ENCODE results near the gene LRRC47. TPM values are rescaled to one million over a fixed set of nuclear protein-coding genes. Genes with fewer than 3 reads are reported as not detected.

The LRRC47 gene
- total RNA-seq, 1 donor from 2014 or later: 38.9 TPM

DNA sequence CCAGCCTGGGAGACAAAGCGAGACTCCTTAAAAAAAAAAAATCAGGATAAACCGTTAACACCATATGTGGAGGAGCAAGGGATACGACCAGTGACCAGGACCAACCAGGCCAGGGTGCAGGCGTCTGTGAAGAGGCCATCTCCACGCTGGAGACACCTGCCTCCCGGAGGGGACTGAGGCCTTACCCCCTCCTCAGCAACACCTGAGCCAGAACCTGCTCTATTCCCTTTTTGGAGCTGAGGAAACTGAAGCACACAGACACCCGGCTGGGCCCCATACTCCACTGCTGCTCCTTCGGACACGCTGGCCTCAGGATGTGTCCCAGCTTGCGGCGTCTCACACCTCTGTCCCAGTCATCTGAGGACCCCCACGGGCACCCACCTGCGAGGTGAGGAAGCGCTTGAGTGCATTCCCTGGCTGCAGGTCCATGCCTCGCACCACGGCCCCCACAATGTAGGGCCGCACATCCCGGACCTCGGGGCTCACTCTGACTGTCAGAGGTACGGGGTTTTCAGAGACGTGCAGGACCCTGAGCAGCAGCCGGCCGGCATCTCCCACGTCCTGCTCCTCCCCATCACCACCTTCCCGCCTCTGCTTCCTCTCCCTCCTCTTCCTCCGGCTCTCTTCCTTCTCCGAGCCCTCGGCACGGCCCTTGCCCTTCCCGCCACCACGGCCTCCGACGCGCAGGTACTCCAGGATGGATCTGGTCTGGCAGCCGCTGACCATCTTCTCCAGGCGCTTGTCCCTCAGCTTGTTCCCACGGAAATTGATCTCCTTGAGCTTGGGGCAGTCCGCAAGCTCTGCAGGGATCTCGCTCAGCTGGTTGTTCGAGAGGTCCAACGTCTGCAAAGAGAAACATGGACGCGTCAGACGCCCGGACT lies 9.6 kb downstream of the LRRC47 start:
- TF ChIP-seq, protein P1, sequence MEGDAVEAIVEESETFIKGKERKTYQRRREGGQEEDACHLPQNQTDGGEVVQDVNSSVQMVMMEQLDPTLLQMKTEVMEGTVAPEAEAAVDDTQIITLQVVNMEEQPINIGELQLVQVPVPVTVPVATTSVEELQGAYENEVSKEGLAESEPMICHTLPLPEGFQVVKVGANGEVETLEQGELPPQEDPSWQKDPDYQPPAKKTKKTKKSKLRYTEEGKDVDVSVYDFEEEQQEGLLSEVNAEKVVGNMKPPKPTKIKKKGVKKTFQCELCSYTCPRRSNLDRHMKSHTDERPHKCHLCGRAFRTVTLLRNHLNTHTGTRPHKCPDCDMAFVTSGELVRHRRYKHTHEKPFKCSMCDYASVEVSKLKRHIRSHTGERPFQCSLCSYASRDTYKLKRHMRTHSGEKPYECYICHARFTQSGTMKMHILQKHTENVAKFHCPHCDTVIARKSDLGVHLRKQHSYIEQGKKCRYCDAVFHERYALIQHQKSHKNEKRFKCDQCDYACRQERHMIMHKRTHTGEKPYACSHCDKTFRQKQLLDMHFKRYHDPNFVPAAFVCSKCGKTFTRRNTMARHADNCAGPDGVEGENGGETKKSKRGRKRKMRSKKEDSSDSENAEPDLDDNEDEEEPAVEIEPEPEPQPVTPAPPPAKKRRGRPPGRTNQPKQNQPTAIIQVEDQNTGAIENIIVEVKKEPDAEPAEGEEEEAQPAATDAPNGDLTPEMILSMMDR (conservative IDR thresholded peaks at IDR 0.05; ENCODE audit: low read depth, low read length): no peak
- DNase-seq (ENCODE audit: low read depth): no peak
- no peak overlapping the region for H3K4me3 ChIP-seq (ENCODE audit: low read depth, low read length)

DNA sequence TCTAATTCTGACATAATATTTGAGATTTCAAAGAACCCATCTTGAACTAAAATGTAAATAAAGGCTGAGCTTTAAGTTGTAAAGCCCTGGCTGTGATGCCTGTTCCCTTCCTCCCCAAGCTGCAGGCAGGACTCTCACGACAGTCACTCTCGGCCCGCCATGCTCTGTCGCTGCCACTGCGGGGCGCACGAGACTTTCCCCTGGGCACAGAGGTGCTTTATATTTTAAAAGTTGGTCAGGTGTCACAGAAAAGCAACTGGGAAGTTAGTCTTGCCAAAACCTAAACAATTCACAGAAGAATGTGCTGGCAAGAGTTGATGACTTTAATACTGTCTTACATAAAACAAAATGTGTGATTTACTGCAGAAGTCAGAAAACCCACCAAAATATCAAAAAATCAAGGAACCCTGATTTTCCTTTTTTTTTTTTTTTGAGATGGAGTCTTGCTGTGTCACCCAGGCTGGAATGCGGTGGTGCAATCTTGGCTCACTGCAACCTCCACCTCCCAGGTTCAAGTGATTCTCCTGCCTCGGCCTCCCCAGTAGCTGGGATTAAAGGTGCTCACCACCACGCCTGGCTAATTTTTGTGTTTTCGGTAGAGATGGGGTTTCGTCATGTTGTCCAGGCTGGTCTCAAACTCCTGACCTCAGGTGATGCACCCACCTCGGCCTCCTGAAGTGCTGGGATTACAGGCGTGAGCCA lies 10.7 kb downstream of the LRRC47 start:
- TF ChIP-seq, protein P1 (conservative IDR thresholded peaks at IDR 0.05; ENCODE audit: low read depth, low read length): peak; percentile 66
- no peak for DNase-seq (ENCODE audit: low read depth)
- H3K4me3 ChIP-seq (ENCODE audit: low read depth, low read length): no peak overlapping the region

DNA sequence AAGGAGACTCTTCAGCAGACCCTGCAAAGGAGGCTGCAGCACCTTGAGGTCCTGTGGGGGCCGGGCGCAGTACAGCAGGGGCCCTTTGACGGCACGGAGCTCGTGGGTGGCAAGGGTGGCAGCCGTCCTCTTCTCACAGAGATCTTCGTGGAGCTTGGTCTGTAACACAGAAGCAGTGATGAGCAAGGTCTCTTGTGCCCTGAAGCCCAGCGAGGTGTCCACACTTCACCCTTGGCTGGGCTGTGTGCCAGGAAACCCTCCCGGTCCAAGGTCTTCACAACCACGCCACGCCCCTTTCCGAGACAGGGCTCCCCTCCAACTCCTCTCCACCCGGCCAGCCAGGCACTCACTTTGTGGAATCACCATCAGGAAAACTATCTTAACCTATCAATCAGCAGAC lies 11.3 kb downstream of the LRRC47 start:
- TF ChIP-seq, protein P1 (conservative IDR thresholded peaks at IDR 0.05; ENCODE audit: low read depth, low read length): no peak
- no peak overlapping the region for H3K4me3 ChIP-seq (ENCODE audit: low read depth, low read length)
- no peak for DNase-seq (ENCODE audit: low read depth)

DNA sequence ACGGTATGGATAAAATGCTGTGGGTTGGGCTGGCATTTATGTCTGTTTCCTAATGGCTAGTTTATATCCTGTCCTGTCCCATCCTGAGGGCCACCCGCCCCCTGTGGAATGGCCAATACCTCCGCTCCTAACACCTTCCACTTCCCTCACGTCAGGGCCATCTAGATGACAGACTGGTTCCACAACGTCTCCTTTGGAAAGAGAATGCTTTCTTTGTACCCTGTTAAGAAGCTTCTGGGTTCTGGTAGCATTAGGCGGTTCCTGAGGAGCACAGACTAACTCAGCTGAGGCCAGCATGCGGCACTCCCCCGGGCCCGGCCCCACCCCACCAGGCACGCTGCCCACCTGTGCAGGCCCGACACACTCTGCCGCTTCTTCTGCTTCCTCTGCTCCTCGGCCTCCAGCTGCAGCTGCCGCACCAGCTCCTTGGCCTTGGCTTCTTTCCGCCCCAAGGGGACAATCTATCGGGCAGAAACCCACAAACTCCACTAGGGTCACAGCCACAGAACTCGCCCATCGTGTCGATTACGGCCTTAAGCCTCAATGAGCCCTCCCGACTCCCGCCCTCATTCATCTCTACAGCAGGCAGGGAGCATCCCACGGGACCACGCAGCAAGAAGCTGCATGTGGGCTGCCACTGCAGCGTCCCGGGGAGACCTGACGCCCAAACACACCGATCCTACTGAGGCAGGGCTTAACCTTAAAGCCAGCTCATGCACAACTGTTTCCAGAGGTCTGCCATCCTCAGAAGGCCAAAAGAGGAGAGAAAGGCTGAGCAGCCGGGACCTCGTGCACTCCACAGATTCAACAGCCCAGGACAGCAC lies 12.4 kb downstream of the LRRC47 start:
- TF ChIP-seq, protein P1 (conservative IDR thresholded peaks at IDR 0.05; ENCODE audit: low read depth, low read length): no peak
- no peak overlapping the region for H3K4me3 ChIP-seq (ENCODE audit: low read depth, low read length)
- no peak for DNase-seq (ENCODE audit: low read depth)

DNA sequence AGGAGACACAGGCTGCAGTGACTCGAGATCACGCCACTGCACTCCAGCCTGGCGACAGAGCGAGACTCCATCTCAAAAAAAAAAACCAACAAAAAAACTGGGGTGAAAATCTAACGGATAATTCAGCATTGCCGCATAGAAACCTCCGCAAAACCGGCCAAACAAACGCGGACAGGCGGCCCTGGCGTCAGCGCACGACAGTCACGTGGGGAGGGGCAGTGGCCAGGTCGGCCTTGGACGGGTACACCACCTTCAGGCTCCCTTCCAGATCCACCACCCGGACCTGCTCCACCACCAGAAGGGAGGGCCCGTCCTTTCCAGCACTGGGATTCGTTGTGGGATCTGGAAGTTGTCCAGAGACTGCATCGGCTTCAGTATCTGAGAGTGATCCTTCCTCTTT lies 15.4 kb downstream of the LRRC47 start:
- no peak for DNase-seq (ENCODE audit: low read depth)
- no peak overlapping the region for H3K4me3 ChIP-seq (ENCODE audit: low read depth, low read length)
- TF ChIP-seq, protein P1 (conservative IDR thresholded peaks at IDR 0.05; ENCODE audit: low read depth, low read length): no peak

DNA sequence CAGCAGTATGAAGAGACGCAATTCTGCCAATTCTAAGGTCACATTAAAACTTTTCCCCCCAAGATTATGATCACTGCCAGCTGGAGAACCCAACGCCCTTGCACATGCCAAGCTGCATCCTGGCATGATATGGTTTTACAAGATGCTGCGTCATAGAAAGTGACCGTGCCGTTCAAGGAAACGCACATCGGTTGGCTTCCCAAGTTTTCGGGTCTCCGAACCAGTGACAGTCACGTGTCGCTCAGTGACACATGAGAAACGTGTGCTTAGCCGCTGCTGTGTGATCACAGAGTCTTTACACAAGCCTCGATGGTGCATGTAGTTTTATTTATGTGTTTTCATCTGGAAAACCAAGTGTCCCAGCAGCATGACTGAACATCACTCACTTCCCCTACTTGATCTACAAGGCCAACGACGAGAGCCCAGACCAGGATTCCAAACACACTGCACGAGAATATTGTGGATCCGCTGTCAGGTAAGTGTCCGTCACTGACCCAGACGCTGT lies 16.3 kb downstream of the LRRC47 start:
- TF ChIP-seq, protein P1 (conservative IDR thresholded peaks at IDR 0.05; ENCODE audit: low read depth, low read length): no peak
- no peak for DNase-seq (ENCODE audit: low read depth)
- H3K4me3 ChIP-seq (ENCODE audit: low read depth, low read length): no peak overlapping the region
